ENCODE data around the gene NDUFA7.
A peak's percentile ranks its signal among the peaks of the same experiment; 100 is the strongest.
"Not testable (repeated sequence)": the region's sequence is repeated elsewhere in the genome, so short reads cannot be mapped to it uniquely, and the experiment has no call there.

- TF ChIP-seq, protein P1, sequence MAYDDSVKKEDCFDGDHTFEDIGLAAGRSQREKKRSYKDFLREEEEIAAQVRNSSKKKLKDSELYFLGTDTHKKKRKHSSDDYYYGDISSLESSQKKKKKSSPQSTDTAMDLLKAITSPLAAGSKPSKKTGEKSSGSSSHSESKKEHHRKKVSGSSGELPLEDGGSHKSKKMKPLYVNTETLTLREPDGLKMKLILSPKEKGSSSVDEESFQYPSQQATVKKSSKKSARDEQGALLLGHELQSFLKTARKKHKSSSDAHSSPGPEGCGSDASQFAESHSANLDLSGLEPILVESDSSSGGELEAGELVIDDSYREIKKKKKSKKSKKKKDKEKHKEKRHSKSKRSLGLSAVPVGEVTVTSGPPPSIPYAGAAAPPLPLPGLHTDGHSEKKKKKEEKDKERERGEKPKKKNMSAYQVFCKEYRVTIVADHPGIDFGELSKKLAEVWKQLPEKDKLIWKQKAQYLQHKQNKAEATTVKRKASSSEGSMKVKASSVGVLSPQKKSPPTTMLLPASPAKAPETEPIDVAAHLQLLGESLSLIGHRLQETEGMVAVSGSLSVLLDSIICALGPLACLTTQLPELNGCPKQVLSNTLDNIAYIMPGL (CRISPR knock-in tag; IDR thresholded peaks at IDR 0.05; ENCODE audit: borderline replicate concordance) = not testable (repeated sequence)
- TF ChIP-seq, protein P2, sequence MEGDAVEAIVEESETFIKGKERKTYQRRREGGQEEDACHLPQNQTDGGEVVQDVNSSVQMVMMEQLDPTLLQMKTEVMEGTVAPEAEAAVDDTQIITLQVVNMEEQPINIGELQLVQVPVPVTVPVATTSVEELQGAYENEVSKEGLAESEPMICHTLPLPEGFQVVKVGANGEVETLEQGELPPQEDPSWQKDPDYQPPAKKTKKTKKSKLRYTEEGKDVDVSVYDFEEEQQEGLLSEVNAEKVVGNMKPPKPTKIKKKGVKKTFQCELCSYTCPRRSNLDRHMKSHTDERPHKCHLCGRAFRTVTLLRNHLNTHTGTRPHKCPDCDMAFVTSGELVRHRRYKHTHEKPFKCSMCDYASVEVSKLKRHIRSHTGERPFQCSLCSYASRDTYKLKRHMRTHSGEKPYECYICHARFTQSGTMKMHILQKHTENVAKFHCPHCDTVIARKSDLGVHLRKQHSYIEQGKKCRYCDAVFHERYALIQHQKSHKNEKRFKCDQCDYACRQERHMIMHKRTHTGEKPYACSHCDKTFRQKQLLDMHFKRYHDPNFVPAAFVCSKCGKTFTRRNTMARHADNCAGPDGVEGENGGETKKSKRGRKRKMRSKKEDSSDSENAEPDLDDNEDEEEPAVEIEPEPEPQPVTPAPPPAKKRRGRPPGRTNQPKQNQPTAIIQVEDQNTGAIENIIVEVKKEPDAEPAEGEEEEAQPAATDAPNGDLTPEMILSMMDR (IDR thresholded peaks at IDR 0.05) = not testable (repeated sequence)
- TF ChIP-seq RFX5 (IDR thresholded peaks at IDR 0.05); CBX2 (IDR thresholded peaks at IDR 0.05; ENCODE audit: borderline replicate concordance, low read depth); MAX (IDR thresholded peaks at IDR 0.05); EP300 (IDR thresholded peaks at IDR 0.05): not testable (repeated sequence)
- TF ChIP-seq RAD21 (conservative IDR thresholded peaks at IDR 0.05 in 1 of 2, IDR thresholded peaks at IDR 0.05 in 1 of 2) = 0 out of 5 replicates have a peak, but pooled peaks of 1 of the 2 experiments have one; percentile 3
These were observed 2.3 kb downstream of the NDUFA7 start for GRCh38 chr19:8318835-8319234.

Measured in A549 (cell line).